RPMI7951 (cell line): ENCODE measurements around the gene BMP6. TPM values are rescaled to one million over a fixed set of nuclear protein-coding genes. Genes with fewer than 3 reads are reported as not detected.

Experiments used
- DNase-seq: peaks from one replicate; pipeline ENCODE4 v3.0.0-alpha.2; 2012; ENCODE audit warnings: low read depth
- total RNA-seq: library from RNA; depleted of rRNA; stranded (reverse); fragments of >200 nt; shearing (Covaris generic); gene quantifications from 2 replicates; pipeline ENCODE4 v1.2.3, GENCODE V29; 2014

The BMP6 gene
- total RNA-seq, 1 experiment from 2014 or later, result not detected

DNA sequence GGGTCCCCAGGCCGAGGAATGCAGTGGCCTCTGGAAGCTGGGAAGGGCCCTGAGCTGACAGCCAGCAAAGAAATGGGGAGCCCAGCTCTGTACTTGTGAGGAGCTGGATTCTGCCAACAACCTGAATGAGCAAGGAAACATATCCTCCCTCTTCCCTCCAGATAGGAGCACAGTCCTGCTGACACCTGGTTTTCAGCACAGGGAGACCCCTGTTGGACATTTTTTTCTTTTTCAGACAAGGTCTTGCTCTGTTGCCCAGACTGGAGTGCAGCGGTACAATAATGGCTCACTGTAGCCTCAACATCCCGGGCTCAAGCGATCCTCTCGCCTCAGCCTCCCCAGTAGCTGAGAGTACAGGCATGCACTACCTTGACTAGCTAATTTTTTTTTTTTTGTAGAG is 21.5 kb downstream of the BMP6 start:
- no peak for DNase-seq

DNA sequence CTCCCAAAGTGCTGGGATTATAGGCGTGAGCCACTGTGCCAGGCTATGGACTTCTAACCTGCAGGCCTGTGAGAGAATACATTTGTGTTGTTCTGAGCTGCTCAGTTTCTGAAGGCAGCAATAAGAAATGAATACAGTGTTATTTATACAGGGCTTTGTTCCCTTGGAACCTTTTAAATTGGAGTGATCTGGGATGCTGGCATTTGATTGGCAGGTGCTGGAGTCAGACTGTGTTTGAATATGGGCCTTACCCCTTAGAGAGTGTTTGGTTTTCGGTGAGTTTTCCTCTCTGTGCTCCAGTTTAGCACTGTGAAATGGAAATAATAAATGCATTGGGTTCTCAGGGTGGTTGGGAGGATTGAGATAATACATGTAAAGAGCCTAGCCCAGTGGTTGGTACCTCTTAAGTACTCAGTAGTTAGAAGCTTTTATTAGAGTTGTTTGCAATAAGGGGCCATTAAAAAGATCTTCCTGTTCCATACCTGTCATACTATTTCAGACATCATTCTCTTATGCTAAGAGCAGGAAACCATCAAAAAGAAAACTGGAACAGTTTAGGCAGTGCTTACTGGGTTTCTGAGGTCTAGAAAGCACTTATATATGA is 22.1 kb downstream of the BMP6 start:
- no peak for DNase-seq

DNA sequence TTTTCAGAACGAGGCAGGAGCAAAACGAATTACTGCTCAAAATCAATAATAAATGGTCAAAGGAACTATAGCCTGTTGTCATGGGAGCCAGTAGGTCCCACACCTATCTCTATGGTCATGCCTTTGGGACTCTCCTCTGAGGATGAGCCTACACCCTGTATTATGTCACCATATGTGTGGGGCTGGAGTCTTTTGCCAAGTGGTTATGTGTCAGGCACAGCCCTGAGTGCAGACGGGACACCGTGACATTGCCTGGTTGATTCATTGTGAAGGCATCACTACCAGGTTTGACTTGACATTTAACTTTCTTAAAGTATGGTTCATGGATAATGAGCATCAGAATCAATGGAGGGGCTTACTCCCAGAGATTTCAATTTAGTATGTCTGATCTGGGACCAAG is 23.6 kb downstream of the BMP6 start:
- no peak for DNase-seq

DNA sequence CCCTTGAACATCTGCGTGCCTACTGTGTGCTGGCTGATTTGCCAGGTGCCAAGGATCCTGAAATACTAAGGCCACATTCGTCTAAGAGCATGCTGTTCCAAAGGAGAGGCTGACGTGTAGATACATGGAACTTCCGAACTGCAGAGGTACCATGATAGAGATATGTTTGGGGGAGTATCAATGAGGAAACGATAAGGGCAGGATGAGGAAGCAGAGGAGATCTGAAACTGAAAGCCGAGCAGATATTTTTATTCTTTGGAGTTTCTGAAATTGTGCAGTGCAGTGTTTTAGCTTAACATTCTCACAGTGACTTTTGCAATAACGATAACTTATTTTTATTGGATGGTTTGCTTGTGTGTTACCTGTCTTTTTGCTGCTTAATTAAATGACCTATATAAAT is 24.3 kb downstream of the BMP6 start:
- no peak for DNase-seq

DNA sequence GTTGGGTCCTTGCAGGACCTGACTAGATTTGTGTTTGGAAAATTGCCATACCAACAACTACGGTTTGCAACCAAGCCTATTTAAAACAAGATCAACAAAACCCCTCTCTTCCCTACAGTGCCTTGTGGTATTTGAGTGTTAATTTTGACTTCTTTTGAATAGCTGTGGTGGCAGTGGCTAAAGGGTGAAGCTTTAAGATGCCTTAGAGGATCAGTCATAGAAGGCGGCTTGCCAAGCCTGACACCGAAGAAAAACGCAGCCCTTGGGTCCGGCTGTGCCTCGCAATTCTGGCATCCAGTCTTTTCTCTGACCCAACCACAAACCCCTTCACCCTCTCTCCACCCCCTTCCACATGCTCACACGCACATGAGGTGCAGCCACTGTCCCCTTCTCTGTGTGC is 32.6 kb downstream of the BMP6 start:
- peak; percentile 77 for DNase-seq

DNA sequence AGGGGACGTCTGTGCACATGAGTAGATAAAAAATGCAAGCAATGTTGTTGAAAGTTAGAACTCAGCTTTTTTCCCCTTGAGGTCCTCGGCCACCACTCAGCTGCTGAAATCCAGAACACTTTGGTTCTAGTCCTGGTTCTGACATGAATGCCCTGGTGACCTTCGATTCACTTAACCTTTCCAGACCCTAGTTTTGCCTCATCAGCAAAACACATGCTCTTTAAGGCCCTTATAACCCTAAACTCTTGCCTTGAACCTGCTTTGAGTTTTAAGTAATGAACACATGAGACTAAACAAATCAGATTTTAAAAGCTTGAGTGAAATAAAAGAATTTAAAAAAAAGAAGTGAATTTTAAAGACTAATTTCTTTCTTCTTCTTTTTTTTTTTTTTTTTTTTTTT is 33.4 kb downstream of the BMP6 start:
- DNase-seq, result no peak

DNA sequence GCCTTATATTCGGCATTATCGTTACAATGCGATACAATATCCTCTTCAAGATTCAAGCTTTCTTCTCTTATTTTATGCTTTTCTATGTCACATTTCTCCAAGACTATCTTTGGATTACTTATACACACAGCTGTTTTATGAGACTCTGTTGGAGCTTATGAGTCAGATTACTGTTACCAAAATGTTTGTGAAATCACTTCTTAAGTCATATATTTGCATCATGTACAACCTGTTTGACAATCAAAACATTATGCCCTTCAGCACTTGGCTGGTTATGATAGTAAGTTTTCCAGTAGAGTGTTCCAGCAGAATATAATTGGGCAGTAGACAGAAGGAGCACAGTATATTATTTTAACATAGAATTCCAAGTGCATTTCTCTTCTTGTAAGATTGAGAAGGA is 35.2 kb downstream of the BMP6 start:
- DNase-seq, result no peak

DNA sequence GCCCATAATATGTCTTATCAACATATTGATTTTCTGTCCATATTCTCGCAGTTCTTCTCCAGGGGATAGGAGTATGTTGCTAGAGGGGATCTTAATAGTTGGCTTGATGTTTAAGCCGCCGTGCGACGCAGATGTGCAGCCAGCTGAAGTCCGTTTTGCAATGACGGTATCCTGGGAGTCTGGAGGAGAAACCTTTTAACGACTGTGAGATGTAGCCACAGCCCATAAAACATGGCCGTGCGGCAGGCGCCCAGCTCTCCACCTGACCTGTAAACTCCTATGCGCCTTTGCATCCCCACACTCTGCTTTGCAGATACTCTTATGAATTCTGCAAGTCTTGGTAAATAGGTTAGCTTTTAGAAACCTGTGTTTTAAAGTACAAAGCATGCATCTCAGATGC is 36.9 kb downstream of the BMP6 start:
- DNase-seq, result no peak

DNA sequence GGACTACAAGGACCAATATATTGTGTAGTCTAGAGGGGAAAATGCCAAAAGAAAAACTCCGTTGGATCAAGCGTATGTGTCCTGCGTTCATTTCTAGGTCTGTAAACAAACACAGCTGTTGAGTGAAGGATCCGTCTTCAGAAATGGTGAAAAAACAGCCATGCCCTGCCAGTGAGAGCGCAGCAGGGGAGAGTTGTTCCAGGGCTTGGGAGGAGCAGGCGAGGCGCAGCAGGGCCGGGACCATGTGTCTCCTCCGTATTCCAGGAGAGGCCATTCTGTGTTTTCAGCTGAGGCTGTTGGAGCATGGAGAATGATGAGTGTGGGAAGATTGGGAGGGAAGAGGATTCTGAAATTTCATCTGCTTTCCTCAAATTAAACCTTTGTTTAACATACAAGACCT is 38.0 kb downstream of the BMP6 start:
- no peak for DNase-seq

DNA sequence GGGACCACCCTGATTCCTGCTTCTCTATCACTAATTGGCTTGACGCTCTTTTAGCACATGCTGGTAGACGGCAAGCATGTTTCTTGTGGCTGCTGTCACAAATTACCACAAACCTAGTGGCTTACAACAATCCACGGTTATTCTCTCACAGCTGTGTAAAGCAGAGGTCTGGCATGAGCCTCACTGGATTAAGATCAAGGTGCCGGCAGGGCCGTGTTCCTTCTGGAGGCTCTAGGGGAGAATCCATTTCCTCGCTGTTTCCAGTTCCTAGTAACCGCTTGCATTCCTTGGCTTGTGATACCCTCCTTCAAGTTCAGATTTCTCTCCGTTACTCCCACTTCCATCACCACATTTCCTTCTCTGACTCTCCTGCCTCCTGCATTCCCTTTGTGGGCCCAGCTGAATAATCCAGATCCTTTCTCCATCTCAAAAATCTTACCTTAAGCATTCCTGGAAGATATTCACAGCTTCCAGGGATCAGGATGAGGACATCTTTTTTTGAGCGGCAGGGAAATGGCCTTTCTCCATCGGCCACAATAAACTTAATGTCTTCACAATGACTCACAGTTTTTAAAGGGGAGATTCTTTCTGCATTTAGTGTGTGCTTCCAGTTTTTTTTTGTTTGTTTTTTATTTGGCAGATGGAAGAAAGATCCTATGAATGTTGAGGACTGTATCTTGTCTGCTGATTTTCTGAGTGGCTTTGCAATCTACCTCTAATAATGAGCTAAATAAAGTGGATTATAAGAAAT is 39.9 kb downstream of the BMP6 start:
- no peak for DNase-seq

DNA sequence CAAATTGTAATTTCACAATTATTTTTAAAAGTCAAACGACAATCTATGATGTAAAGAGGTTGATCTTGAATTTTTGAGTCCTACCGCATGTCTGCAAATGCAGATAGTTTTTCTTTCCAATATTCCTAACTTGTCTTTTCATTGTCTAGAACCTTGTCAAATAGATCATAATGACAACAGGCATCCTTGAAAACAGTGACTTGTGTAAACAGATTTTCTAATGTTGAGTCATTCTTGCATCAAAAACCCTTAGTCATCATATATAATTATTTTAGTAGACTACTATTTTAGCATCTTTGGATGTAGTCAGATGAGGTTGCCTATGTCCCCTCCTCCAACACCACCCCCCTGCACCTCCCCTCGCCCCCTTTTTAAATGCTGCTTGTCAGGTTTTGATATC is 43.8 kb downstream of the BMP6 start:
- DNase-seq, result peak; percentile 3

DNA sequence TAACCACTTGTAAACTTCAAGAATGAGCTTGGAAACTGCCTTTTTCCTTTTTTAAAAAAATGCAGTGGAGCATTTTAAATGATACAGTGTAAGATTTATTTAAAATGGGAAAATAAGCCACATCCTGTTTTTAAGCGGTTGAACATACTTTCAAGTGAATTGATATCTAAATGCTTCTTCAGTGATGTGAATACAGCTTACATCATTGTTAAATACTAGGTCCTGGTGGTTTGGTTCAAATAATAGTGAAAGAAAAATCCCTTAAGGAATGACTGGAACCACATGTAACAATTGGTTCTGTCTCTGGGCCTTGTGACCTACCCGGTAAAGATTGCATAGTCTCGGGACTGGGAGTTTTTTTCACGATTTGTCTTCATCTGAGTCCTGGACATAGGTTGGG is 44.2 kb downstream of the BMP6 start:
- DNase-seq, result no peak

DNA sequence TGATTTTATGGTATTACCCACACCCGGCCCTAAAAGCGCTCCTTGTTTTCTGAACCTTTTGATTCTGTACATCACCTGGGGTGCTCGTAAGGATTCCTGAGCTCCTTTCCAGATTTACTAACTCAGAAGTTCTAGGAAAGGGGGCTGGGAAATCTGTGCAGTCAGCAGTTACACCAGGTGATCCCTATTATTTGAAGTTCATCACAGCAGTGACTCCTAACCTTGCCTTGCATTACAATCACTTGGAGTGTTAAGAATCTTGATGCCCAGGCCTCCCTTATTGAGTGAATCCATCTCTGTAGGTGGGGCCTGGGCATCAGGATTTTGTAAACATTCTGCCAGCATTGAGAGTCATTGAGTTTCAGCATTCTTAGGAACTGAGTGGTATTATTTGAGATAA is 44.7 kb downstream of the BMP6 start:
- no peak for DNase-seq

DNA sequence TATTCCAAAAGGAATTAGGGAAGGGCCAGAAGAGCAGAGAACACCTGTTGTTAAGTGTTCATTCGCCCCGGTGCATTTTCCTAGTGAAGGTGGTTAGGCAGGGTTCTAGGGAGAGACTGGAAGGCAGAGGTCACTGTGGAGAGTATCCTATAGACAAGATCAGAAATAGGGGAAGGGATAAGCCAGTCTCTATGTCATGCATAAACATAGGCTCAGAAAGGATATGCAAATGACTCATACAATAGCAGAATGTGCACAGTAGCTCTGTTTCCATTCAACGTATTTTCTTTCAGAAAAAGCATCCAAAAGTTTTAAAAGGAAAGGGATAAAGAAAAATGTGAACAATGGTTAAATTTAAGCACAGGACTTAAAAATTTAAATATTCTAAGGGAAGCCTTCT is 47.4 kb downstream of the BMP6 start:
- no peak for DNase-seq

DNA sequence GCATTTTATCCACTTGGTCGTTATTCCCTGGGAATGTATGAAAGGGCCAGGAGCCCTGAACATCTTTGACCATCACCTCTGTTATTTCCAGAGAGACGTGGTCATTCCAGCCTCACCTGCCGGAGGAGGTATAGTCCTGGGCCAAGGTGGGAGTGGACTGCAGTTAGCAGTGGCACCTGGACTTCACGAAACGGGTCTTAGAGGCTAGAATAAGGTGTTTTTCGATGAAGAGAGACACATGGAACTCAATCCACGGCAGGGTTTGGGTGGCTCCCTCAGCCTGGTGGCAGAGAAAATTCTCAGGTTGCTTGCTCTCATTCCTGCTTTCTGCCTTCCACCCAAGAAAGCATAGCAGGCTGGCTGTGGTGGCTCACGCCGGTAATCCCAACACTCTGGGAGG is 48.0 kb downstream of the BMP6 start:
- DNase-seq, result no peak

DNA sequence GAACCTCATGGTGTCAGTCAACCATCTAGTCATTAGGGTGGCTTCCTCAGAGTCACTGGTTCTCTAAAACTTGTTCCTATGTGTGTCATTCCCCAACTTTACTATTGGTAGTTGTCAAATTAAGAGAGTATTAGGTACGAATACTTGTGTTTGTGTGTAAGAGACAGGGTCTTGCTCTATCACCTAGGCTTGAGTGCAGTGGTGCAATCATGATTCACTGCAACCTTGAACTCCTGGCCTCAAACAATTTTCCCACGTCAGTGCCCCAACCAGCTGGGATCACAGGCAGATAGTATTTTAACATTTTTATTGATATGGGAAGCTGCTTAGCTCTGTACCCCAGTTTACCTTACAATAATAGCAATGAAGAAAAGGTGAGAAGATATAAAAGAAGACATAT is 50.6 kb downstream of the BMP6 start:
- no peak for DNase-seq

DNA sequence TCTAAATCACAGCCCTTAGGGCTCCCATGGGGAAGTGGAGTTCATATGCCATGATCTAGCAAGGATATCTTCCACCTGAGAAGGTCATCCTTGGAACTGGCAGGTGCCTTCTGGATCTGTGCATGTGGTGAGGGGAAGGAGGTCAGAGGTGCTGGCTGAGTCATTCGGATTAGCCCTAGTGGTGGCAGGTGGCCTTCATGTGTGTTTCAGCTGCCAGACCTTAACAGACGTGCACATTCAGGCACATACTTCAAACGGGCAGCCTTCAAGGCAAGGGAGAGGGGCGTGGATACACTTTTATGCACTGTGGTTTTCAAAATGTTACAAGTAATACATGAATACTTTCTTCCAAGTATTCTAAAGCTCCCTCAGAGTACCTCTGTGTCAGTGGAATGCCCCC is 51.2 kb downstream of the BMP6 start:
- DNase-seq, result no peak

DNA sequence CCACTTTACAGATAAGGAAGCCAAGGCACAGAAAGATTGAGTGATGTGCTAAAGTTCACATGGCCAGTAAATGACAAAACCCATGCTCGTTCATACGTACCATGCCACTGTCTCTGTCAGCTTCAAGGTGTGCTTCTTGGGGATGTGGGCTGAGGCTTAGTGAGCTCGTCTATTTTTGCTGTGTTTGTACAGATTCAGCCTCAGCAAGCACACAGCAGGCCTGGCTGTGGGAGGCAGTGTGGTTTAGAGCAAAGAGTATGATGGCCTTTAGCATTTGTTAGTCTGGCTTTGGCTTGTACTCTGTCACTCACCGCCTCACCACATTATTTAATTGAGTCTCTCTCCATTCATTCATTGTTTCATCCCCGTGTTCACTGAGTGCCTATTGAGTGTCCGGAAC is 55.3 kb downstream of the BMP6 start:
- no peak for DNase-seq

DNA sequence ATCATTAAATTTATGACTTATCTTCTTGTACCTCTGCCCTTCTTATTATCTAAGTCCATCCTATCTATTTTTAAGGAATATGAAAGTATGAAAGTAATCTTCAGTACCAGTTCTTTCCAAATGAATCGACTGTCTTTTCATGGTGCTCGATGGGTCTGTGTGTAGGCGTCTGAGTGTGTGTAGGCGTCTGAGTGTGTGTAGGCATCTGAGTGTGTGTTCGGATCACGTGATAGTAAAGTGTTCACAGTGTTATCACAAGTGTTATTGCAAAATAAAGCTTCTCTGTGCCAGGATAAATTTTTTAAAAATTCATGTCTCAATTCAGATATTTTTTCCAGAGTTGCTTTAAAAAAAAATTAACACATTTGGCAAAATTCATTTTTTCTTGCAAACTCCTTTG is 58.3 kb downstream of the BMP6 start:
- no peak for DNase-seq

DNA sequence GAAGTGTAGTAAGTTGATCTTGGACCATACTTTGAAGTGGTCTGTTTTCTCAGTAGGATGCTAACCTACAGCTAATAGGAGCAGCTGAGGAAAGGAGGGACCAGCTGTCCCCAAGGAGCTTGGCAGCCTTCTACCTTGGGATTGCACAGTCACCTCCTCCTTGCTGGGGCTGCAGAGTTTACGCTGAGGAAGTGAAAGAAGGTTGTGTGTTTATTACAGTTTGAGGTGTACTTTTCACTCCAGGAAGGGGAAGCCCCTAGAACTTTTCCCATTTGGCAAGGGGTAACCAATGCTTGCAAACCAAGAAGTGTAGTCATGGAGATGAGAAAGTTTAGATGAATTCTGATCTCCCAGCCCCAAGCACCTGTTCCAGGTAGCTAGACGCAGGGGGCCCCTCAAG is 58.8 kb downstream of the BMP6 start:
- no peak for DNase-seq

DNA sequence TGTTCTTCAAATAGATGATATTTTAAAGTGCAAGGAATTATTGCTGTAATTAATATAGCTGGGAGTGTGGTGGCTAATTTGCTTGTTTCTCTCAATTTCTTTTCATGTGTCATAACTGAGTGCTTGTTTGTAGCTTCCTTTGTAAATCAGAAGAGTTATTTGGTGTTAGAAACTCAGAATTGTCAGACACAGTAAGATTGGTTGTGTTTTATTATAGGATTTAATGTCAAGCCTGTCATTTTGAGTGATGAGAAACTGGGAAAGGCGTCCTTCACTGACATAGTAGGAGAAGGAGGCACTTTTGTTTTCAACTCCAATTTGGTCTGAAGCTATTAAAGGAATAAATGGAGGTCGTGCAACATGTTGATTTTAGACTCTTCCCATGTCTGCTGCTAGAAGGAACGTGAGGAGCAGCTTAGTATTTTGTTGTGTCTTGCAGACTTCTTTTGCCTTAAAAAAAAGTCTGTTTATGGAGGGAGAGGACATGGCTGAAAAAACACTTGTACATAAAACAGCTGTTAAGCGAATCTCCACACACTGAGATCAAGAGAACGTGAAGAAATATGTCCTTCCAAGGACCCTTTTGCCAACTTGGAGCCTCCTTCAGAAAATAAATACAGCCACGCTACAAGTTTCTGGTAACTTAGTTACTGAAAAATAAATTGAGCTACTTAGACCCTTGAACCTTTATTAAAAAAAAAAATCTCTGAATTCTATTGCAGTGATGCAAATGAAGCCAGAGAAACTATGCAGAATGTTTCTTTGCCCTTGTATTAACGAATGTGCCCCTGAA is 59.5 kb downstream of the BMP6 start:
- no peak for DNase-seq

DNA sequence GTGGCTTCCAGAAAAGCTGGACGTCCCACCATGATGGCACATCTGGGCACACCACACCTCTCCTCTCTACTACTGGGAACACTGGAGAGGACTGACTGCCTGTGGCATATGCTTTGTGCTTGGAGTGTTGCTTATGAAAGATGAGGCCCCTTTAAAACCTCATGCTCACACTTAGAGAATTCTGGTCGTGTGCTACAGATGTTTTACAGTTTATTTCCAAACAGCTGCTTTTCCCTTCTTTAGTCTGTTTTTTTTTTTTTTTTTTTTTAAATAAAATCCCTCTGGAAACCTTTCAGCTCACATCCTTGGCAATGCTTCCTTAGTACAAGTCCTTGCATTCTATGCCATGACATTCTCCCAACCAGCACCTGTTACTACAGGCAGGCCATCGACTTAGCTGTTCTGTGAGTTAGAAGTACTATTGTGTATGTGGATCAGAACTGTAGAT is 60.3 kb downstream of the BMP6 start:
- DNase-seq, result no peak

DNA sequence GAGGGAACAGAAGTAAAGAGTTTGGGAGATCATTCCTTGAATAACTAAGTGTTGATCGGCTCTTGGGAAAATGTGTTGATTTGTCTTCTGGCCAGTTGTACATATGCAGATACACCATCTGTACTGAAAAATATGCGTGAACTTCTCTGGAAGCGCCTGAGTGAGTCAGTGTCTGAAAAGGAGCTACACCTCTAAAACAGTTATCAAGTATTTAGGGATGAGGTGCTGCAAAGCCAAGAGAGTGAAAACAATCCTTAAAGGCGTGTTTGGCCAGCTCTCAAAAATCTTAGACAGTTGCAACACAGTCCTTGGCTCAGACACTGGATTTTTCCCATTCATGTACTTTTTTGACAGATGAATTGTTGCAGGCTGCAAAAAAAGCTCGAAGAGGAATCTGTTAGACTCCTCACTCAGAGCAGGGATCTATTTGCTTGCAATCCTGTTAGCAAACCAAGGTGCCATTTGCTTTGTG is 61.3 kb downstream of the BMP6 start:
- no peak for DNase-seq
